ENCODE data around the gene ASCL1.

DNA sequence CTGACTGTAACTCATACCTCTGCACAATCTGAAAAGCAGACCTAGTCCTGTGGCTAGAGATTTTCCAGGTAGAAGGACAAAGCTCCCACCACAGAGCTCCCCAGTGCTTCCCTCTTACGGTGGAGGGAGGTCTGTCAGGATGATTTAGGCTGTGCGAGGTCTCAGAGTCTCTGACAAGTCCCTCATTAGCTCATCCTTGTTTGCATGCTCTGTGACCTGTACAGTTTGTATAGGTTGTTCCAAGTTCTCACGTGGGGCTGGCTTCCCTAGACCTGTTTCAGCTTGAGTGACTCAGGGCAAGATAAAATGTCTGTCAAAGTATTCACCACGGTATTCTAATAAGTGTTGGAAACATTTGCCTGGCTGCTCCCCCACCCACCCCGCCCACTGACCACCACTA, 34.8 kb downstream of the ASCL1 start:
- TF ChIP-seq, protein P1, sequence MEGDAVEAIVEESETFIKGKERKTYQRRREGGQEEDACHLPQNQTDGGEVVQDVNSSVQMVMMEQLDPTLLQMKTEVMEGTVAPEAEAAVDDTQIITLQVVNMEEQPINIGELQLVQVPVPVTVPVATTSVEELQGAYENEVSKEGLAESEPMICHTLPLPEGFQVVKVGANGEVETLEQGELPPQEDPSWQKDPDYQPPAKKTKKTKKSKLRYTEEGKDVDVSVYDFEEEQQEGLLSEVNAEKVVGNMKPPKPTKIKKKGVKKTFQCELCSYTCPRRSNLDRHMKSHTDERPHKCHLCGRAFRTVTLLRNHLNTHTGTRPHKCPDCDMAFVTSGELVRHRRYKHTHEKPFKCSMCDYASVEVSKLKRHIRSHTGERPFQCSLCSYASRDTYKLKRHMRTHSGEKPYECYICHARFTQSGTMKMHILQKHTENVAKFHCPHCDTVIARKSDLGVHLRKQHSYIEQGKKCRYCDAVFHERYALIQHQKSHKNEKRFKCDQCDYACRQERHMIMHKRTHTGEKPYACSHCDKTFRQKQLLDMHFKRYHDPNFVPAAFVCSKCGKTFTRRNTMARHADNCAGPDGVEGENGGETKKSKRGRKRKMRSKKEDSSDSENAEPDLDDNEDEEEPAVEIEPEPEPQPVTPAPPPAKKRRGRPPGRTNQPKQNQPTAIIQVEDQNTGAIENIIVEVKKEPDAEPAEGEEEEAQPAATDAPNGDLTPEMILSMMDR (conservative IDR thresholded peaks at IDR 0.05; ENCODE audit: low read depth, low read length): no peak
- no peak for TF ChIP-seq EZH2 (IDR thresholded peaks at IDR 0.05; ENCODE audit: borderline replicate concordance, low read depth, low read length, poor library complexity, severe bottlenecking)
